Osteoblast (primary cell): Measurements from ENCODE around the gene DCUN1D2. TPM values are rescaled to one million over a fixed set of nuclear protein-coding genes. Genes with fewer than 3 reads are reported as not detected.

Experiments used
- DNase-seq: peaks from one replicate; pipeline ENCODE4 v3.0.0; 2011; ENCODE audit warnings: low spot score, mixed read lengths; ENCODE audit not compliant: insufficient read length; ENCODE audit errors: missing footprints
- H2AFZ ChIP-seq: 2 replicates; pipeline ENCODE4 v1.6.0; 2011; ENCODE audit warnings: mild to moderate bottlenecking, low read length
- H3K27ac ChIP-seq: 2 replicates; pipeline ENCODE4 v1.5.1; 2011; ENCODE audit warnings: mild to moderate bottlenecking, low read depth, low read length, moderate library complexity
- H3K27me3 ChIP-seq: 2 replicates; pipeline ENCODE4 v1.6.0; 2012; ENCODE audit warnings: mild to moderate bottlenecking, control low read depth, inconsistent platforms, low read length, moderate library complexity; ENCODE audit not compliant: insufficient read depth
- H3K36me3 ChIP-seq: 2 replicates; pipeline ENCODE4 v1.5.1; 2011; ENCODE audit warnings: mild to moderate bottlenecking, low read length, control low read depth, moderate library complexity; ENCODE audit not compliant: insufficient read depth
- H3K4me1 ChIP-seq: 2 replicates; pipeline ENCODE4 v1.5.1; 2011; ENCODE audit warnings: mild to moderate bottlenecking, low read length, control low read depth, moderate library complexity; ENCODE audit not compliant: insufficient read depth
- H3K4me2 ChIP-seq: 2 replicates; pipeline ENCODE4 v1.6.0; 2011; ENCODE audit warnings: mild to moderate bottlenecking, low read length; ENCODE audit not compliant: insufficient read depth
- H3K4me3 ChIP-seq: fragments of 200-600 bp; sonication (generic); 3 replicates; pipeline ENCODE4 v1.5.1; 2012; ENCODE audit warnings: mild to moderate bottlenecking, low read length, inconsistent platforms; ENCODE audit not compliant: insufficient read depth
- H3K79me2 ChIP-seq: 2 replicates; pipeline ENCODE4 v1.6.0; 2012; ENCODE audit warnings: mild to moderate bottlenecking, low read length, control low read depth, inconsistent platforms; ENCODE audit not compliant: insufficient read depth
- H3K9me3 ChIP-seq: 2 replicates; pipeline ENCODE4 v1.5.1; 2011; ENCODE audit warnings: low read depth, low read length, control low read depth
- H4K20me1 ChIP-seq: 2 replicates; pipeline ENCODE4 v1.6.0; 2012; ENCODE audit warnings: mild to moderate bottlenecking, low read length, control low read depth; ENCODE audit not compliant: insufficient read depth
- total RNA-seq: library from RNA; depleted of rRNA; stranded (reverse); fragments of >200 nt; gene quantifications from 2 replicates; pipeline ENCODE4 v1.2.3, GENCODE V29; 2012
- TF ChIP-seq, protein P1 (sequence below): IDR thresholded peaks from 2 replicates; pipeline ENCODE4 v1.5.1; 2011; ENCODE audit warnings: mild to moderate bottlenecking, low read depth, low read length, moderate library complexity; ENCODE audit errors: extremely low read depth

DCUN1D2 gene
- total RNA-seq, 1 donor = 14.8 TPM

DNA sequence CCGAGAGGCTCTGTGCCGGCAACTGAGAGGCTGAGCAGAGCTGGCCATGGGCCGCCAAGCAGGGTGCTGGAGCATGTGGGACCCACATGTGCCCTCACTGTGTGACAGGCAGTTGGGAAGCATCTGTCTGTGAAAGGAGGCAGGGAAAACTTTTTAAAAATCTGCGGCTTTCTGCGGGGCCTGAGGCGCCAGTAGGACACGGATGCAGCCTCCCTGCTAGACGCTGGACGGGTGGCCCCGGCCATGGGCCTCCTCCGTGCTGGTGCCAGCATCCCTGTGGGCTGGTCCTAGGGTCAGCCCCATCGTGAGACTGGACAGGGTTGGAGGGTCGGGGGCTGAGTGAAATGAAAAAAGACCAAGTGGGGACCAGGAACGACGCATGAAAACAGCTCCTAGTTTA, 20.9 kb upstream of the DCUN1D2 start:
- DNase-seq = no peak
- Histone ChIP-seq H3K4me1 (peaks cover 3% of the 10 kb centered on the region), H3K4me3 (no peak overlapping the region), H3K27ac (no peak overlapping the region), H3K4me2 (no peak overlapping the region), H3K9me3 (no peaks in the 10 kb centered on the region), H4K20me1 (peaks cover 22% of the 10 kb centered on the region), H3K36me3 (peaks cover 55% of the 10 kb centered on the region), H3K27me3 (no peaks in the 10 kb centered on the region), H3K79me2 (peaks cover 45% of the 10 kb centered on the region), H2AFZ (no peak overlapping the region)
- TF ChIP-seq, protein P1, sequence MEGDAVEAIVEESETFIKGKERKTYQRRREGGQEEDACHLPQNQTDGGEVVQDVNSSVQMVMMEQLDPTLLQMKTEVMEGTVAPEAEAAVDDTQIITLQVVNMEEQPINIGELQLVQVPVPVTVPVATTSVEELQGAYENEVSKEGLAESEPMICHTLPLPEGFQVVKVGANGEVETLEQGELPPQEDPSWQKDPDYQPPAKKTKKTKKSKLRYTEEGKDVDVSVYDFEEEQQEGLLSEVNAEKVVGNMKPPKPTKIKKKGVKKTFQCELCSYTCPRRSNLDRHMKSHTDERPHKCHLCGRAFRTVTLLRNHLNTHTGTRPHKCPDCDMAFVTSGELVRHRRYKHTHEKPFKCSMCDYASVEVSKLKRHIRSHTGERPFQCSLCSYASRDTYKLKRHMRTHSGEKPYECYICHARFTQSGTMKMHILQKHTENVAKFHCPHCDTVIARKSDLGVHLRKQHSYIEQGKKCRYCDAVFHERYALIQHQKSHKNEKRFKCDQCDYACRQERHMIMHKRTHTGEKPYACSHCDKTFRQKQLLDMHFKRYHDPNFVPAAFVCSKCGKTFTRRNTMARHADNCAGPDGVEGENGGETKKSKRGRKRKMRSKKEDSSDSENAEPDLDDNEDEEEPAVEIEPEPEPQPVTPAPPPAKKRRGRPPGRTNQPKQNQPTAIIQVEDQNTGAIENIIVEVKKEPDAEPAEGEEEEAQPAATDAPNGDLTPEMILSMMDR = no peak

DNA sequence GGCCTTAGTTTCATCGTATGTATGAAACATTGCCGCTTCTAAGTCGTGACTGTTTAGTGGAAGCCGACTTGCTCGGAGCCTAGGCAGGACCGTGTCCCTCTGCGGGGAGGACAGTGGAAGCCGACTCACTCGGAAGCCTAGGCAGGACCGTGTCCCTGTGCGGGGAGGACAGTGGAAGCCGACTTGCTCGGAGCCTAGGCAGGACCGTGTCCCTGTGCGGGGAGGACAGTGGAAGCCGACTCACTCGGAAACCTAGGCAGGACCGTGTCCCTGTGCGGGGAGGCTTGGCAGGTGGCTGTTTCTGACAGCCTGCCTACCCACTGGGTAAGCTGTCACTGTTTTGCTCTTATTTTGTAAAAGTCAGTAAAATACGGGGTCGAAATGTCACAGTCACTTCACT, 20.4 kb upstream of the DCUN1D2 start:
- no peaks in the 10 kb centered on the region for H3K9me3 ChIP-seq
- no peak overlapping the region for H2AFZ ChIP-seq
- no peak overlapping the region for H3K4me2 ChIP-seq
- no peak overlapping the region for H3K27ac ChIP-seq
- peaks cover 50% of the 10 kb centered on the region for H3K79me2 ChIP-seq
- no peak for DNase-seq
- peaks cover 5% of the 10 kb centered on the region for H3K4me1 ChIP-seq
- no peak overlapping the region for H3K4me3 ChIP-seq
- H4K20me1 ChIP-seq = peaks cover 22% of the 10 kb centered on the region
- H3K36me3 ChIP-seq = peaks cover 54% of the 10 kb centered on the region
- TF ChIP-seq, protein P1 = no peak
- H3K27me3 ChIP-seq = no peaks in the 10 kb centered on the region

DNA sequence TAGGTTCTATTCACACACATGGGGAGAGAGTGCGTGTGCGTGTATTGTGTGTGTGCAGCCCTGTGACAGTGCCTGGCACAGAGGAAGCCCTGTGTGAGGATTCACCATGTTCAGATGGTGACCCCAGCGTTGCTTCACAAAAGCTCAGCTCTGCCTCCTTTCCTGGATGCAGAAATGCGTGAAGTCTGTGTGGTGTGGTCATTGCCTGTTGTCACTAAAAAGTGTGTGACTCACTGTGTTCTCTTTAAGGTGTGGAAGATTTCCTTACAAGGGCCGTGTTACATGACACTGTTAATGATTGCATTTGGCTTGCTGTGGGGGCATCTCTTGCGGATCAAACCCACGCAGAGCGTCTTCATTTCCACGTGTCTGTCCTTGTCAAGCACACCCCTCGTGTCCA, 19.5 kb upstream of the DCUN1D2 start:
- peaks cover 5% of the 10 kb centered on the region for H3K4me1 ChIP-seq
- no peak for DNase-seq

DNA sequence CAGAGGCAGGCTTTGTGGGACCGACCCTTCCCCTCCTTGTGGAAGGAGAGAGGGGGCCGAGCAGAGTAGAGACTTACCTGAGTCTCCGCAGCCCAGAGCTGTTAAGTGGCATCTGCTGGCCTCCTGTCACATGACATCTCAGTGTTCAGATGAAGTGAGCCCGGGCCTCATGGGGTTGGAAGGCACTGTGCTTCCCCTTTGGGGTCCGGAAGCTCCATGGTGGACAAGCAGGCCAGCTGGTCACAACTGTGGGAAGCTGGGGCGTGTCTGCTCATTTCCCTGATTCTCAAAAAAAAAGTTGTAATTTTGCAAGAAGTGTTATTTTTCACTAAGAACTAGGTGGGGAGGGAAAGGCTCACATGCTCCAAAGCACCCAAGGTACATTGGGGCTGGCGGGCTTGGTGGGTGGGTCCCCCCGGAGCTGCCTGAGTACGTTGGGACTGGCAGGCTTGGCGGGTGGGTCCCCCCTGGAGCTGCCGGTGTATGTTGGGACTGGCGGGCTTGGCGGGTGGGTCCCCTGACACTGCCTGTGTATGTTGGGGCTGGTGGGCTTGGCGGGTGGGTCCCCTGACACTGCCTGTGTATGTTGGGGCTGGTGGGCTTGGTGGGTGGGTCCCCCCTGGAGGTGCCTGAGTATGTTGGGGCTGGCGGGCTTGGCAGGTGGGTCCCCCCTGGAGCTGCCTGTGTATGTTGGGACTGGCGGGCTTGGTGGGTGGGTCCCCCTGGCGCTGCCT, 18.2 kb upstream of the DCUN1D2 start:
- no peak for DNase-seq
- H3K4me1 ChIP-seq = peaks cover 5% of the 10 kb centered on the region
- H2AFZ ChIP-seq = no peak overlapping the region
- H3K79me2 ChIP-seq = peaks cover 68% of the 10 kb centered on the region
- H3K36me3 ChIP-seq = peaks cover 63% of the 10 kb centered on the region
- H3K4me3 ChIP-seq = no peak overlapping the region
- no peak overlapping the region for H3K27ac ChIP-seq
- no peaks in the 10 kb centered on the region for H3K9me3 ChIP-seq
- H3K27me3 ChIP-seq = no peaks in the 10 kb centered on the region
- H4K20me1 ChIP-seq = peaks cover 22% of the 10 kb centered on the region
- TF ChIP-seq, protein P1 = no peak
- H3K4me2 ChIP-seq = no peak overlapping the region

More for the DNA sequence above, 19.5 kb upstream of the DCUN1D2 start:
- Histone ChIP-seq H2AFZ (no peak overlapping the region), H3K4me3 (no peak overlapping the region), H3K36me3 (peaks cover 57% of the 10 kb centered on the region), H3K79me2 (peaks cover 57% of the 10 kb centered on the region), H4K20me1 (peaks cover 22% of the 10 kb centered on the region), H3K27me3 (no peaks in the 10 kb centered on the region), H3K4me2 (no peak overlapping the region), H3K27ac (no peak overlapping the region), H3K9me3 (no peaks in the 10 kb centered on the region)
- TF ChIP-seq, protein P1 = no peak
